ENCODE data around the gene ERCC8. TPM values are rescaled to one million over a fixed set of nuclear protein-coding genes. Genes with fewer than 3 reads are reported as not detected.

The ERCC8 gene
- total and polyA plus RNA-seq, 2 experiments from 2014 or later: 21.6 to 53.9 TPM

- Mint-ChIP-seq H3K27ac (no peak overlapping the region), H3K4me3 (no peak overlapping the region), H3K27me3 (ENCODE audit: insufficient read depth, low read depth, poor library complexity) (no peaks in the 10 kb centered on the region), H3K4me1 (no peaks in the 10 kb centered on the region), H3K9me3 (no peaks in the 10 kb centered on the region), H3K36me3 (ENCODE audit: low read depth) (no peaks in the 10 kb centered on the region)
- 0 out of 2 replicates have a peak, but pooled peaks cover 4% of the 10 kb centered on the region for H4K20me1 ChIP-seq (replicated peaks; ENCODE audit: insufficient read depth)
- no peaks in the 10 kb centered on the region; the same call in 1 of the 2 replicates for H3K9me2 ChIP-seq (ENCODE audit: insufficient read depth)
- no peak overlapping the region for H2AFZ ChIP-seq
- no peak for DNase-seq (ENCODE audit: low spot score)
- no peaks in the 10 kb centered on the region for H3K27me3 ChIP-seq (ENCODE audit: insufficient read depth)
- H3K36me3 ChIP-seq (ENCODE audit: insufficient read depth): no peaks in the 10 kb centered on the region
- no peak for ATAC-seq
- TF ChIP-seq EZH2 (IDR thresholded peaks at IDR 0.05; ENCODE audit: low read depth, unreplicated experiment): no peak
- TF ChIP-seq ZNF114 (CRISPR knock-in tag; IDR thresholded peaks at IDR 0.05): no peak
- no peak for TF ChIP-seq EZH2phosphoT487 (IDR thresholded peaks at IDR 0.05; ENCODE audit: unreplicated experiment)
- no peak for TF ChIP-seq ZNF331 (CRISPR knock-in tag; IDR thresholded peaks at IDR 0.05; ENCODE audit: low read depth)
- TF ChIP-seq ZNF462 (CRISPR knock-in tag; IDR thresholded peaks at IDR 0.05): no peak
- no peak for TF ChIP-seq NANOG (IDR thresholded peaks at IDR 0.05; ENCODE audit: borderline replicate concordance)
- no peak for TF ChIP-seq CREB1 (CRISPR knock-in tag; IDR thresholded peaks at IDR 0.05; ENCODE audit: low read depth)
- no peak overlapping the region for H3K4me2 ChIP-seq
- H3K4me1 ChIP-seq (ENCODE audit: insufficient read depth): no peaks in the 10 kb centered on the region
- no peaks in the 10 kb centered on the region; the same call in 1 of the 2 replicates for H3K79me2 ChIP-seq (replicated peaks; ENCODE audit: insufficient read depth)
- H3F3A ChIP-seq (replicated peaks; ENCODE audit: low read depth): no peaks in the 10 kb centered on the region
- H3K27ac ChIP-seq (ENCODE audit: low read depth): no peak overlapping the region
- no peak overlapping the region for H3K4me3 ChIP-seq
Observed at GRCh38 chr5:60826653-60827052, 118.2 kb downstream of the ERCC8 start.

Other genes starting within 250 kb of the ERCC8 start
- 67.9 and 75.0 TPM in 2 replicates for gene DEPDC1B, start 244.9 kb downstream of the ERCC8 start, total RNA-seq (2014; rRNA removed; shearing (Covaris generic))
- 35.8 and 38.3 TPM in 2 replicates for gene DEPDC1B, start 244.9 kb downstream of the ERCC8 start, polyA plus RNA-seq (2016; fragmentation: Nextera tagmentation; extraction: Ambion mirVana)
- gene ELOVL7, start 100.8 kb downstream of the ERCC8 start, total RNA-seq (2014; rRNA removed; shearing (Covaris generic)): 6.5 and 7.0 TPM in 2 replicates
- 2.3 and 2.9 TPM in 2 replicates for gene ELOVL7, start 100.8 kb downstream of the ERCC8 start, polyA plus RNA-seq (2016; fragmentation: Nextera tagmentation; extraction: Ambion mirVana)
- gene NDUFAF2, start 135 bp upstream of the ERCC8 start, total RNA-seq (2014; rRNA removed; shearing (Covaris generic)): 31.6 and 43.4 TPM in 2 replicates
- 155 and 180 TPM in 2 replicates for gene NDUFAF2, start 135 bp upstream of the ERCC8 start, polyA plus RNA-seq (2016; fragmentation: Nextera tagmentation; extraction: Ambion mirVana)
- 33.4 and 45.7 TPM in 2 replicates for gene SMIM15, start 217.4 kb upstream of the ERCC8 start, total RNA-seq (2014; rRNA removed; shearing (Covaris generic))
- gene SMIM15, start 217.4 kb upstream of the ERCC8 start, polyA plus RNA-seq (2016; fragmentation: Nextera tagmentation; extraction: Ambion mirVana): 42.2 and 53.9 TPM in 2 replicates

Measured in GM23338 (cell line).